Measurements from ENCODE around the gene KRT7.

The KRT7 gene

GRCh38 chr12:52187640-52188039 lies 45.4 kb upstream of the KRT7 start:
- peak overlapping the region; percentile 51 for H3K9ac ChIP-seq (ENCODE audit: insufficient read length, low read depth)
- no peaks in the 10 kb centered on the region for H3K36me3 ChIP-seq (ENCODE audit: insufficient read depth, insufficient read length, low read length)
- no peak overlapping the region for H3K4me3 ChIP-seq (ENCODE audit: insufficient read length, low read depth)
- peaks cover 49% of the 10 kb centered on the region for H3K4me1 ChIP-seq (ENCODE audit: insufficient read depth, insufficient read length)
- H3K9me3 ChIP-seq (ENCODE audit: insufficient read depth, low read length), result no peaks in the 10 kb centered on the region
- no peaks in the 10 kb centered on the region for H3K27me3 ChIP-seq (ENCODE audit: insufficient read depth, insufficient read length)
- DNase-seq (ENCODE audit: low read depth, low spot score), result no peak
- no peak for TF ChIP-seq ZNF274 (IDR thresholded peaks at IDR 0.05; ENCODE audit: low read depth, low read length)
- no peak for TF ChIP-seq SUZ12 (IDR thresholded peaks at IDR 0.05; ENCODE audit: extremely low read depth, insufficient read depth, insufficient read length)
- no peak for TF ChIP-seq YY1 (IDR thresholded peaks at IDR 0.05; ENCODE audit: insufficient read depth, insufficient read length)

DNA sequence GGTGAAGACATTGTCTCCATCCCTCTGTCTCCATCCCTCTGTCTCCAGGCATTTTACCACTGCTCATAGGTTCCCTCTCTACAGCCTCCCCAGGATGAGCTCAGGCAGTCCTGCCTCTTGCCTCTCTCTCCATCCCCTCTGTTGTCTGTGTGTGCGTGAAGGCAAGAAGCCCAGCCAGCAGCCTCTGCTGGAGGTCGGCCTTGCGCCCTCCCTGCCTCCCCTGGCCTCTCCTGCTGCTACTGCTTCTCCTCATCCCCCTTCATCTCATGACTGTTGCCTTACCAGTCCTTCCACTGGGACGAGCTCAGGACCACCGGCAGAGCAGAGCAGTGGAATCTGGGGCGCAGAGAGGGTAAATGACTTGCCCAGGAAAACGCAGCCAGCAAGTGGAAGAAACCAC lies 44.4 kb upstream of the KRT7 start:
- Histone ChIP-seq H3K9me3 (ENCODE audit: insufficient read depth, low read length) (no peaks in the 10 kb centered on the region), H3K4me3 (ENCODE audit: insufficient read length, low read depth) (no peak overlapping the region), H3K9ac (ENCODE audit: insufficient read length, low read depth) (no peak overlapping the region), H3K27me3 (ENCODE audit: insufficient read depth, insufficient read length) (no peaks in the 10 kb centered on the region), H3K36me3 (ENCODE audit: insufficient read depth, insufficient read length, low read length) (no peaks in the 10 kb centered on the region), H3K4me1 (ENCODE audit: insufficient read depth, insufficient read length) (peaks cover 47% of the 10 kb centered on the region)
- no peak for TF ChIP-seq YY1 (IDR thresholded peaks at IDR 0.05; ENCODE audit: insufficient read depth, insufficient read length)
- no peak for TF ChIP-seq SUZ12 (IDR thresholded peaks at IDR 0.05; ENCODE audit: extremely low read depth, insufficient read depth, insufficient read length)
- no peak for TF ChIP-seq ZNF274 (IDR thresholded peaks at IDR 0.05; ENCODE audit: low read depth, low read length)
- DNase-seq (ENCODE audit: low read depth, low spot score), result no peak

- Histone ChIP-seq H3K27me3 (ENCODE audit: insufficient read depth, insufficient read length) (no peaks in the 10 kb centered on the region), H3K36me3 (ENCODE audit: insufficient read depth, insufficient read length, low read length) (no peaks in the 10 kb centered on the region), H3K4me3 (ENCODE audit: insufficient read length, low read depth) (no peak overlapping the region), H3K4me1 (ENCODE audit: insufficient read depth, insufficient read length) (peaks cover 46% of the 10 kb centered on the region), H3K9ac (ENCODE audit: insufficient read length, low read depth) (no peak overlapping the region), H3K9me3 (ENCODE audit: insufficient read depth, low read length) (no peaks in the 10 kb centered on the region)
- TF ChIP-seq YY1 (IDR thresholded peaks at IDR 0.05; ENCODE audit: insufficient read depth, insufficient read length), result no peak
- TF ChIP-seq SUZ12 (IDR thresholded peaks at IDR 0.05; ENCODE audit: extremely low read depth, insufficient read depth, insufficient read length), result no peak
- TF ChIP-seq ZNF274 (IDR thresholded peaks at IDR 0.05; ENCODE audit: low read depth, low read length), result no peak
- no peak for DNase-seq (ENCODE audit: low read depth, low spot score)
Measured at GRCh38 chr12:52189376-52190174, 43.5 kb upstream of the KRT7 start.

DNA sequence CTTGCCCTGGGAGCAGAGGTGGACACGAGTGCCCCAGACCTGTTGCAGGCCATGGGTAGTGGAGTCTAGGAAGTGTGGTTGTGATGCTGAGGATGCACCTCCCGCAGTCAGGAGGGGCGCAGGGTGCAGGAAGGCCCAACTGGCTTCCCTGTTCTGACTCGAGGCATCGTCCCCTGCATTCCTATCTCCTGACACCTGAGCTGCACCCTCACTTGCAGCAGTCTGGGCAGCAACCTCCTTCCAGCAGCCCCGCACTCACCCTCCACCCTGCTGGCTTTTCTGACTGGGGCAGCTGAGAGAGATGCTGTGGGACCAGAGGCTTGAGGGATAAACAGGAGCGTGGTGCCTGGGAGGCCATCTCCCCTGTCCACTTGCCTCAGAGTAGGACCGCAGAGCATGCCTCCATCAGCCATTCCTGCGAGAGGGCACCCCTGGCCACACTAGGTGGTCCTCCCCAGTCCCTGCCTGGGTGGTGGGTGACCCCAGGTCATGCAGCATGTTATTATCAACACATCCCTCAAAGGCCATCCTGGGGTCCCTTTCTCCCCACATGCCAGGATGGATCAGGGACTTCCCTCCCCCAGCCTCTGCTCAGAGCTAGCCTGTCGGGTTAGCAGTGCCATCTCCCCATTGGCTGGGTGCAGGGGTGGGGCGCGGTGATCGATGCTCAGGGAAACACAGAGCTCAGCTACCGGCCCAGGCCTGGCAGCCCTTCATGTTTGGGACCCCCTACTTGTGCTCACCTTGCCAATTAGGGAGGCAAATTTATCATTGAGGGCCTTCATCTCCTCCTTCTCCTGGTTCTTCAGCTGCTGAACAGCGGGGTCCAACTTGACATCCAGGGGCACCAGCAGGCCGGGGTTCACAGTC lies 41.9 kb upstream of the KRT7 start:
- H3K4me1 ChIP-seq (ENCODE audit: insufficient read depth, insufficient read length), result peaks cover 49% of the 10 kb centered on the region
- TF ChIP-seq SUZ12 (IDR thresholded peaks at IDR 0.05; ENCODE audit: extremely low read depth, insufficient read depth, insufficient read length) (no peak), ZNF274 (IDR thresholded peaks at IDR 0.05; ENCODE audit: low read depth, low read length) (no peak), YY1 (IDR thresholded peaks at IDR 0.05; ENCODE audit: insufficient read depth, insufficient read length) (no peak)
- H3K27me3 ChIP-seq (ENCODE audit: insufficient read depth, insufficient read length), result no peaks in the 10 kb centered on the region
- no peak overlapping the region for H3K9ac ChIP-seq (ENCODE audit: insufficient read length, low read depth)
- H3K36me3 ChIP-seq (ENCODE audit: insufficient read depth, insufficient read length, low read length), result no peaks in the 10 kb centered on the region
- no peak overlapping the region for H3K4me3 ChIP-seq (ENCODE audit: insufficient read length, low read depth)
- DNase-seq (ENCODE audit: low read depth, low spot score), result no peak
- H3K9me3 ChIP-seq (ENCODE audit: insufficient read depth, low read length), result no peaks in the 10 kb centered on the region

DNA sequence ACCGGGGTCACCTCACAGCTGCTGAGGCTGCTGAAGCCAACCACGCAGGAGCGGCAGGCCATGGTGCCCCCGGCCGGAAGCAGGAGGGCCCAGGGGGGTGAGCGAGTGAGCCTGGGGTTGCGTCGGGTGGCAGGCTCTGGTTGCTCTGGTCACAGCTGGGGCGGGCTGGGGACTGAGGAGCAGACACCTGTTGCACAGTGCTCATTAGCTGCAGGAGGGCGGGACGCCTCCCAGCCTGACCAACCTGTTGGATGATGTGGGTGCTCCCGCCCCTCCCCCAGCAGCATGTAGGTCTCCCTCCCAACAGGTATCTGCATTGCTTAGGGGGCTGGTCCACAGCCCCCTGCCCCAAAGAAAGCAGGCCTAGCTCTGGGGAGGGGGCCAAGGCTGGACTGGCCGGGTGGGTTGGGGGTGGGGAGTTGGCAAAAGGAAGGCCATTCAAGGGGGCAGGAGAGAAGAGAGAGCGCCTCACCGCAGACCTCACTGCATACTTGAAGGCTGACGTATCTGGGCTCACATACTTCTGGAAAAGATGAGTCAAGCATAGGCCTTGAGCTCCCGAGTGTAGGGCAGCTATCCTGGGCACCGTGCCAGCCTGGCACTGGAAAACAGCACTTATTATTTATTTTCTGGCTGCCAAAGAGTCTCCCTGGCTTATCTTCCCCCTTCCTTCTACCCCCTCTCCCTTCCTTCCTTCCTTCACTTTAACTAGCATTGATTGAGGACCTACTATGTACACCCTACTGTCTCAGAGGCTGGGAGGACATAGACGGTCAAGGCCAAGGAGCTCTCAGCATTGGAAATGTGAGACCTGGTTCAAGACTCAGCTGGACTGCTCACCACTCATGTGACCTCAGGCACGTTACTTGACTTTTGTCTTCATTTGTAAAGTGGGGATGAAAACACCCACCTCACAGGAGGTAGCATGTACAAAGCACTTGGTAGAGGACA lies 40.9 kb upstream of the KRT7 start, which contains the start of gene KRT80:
KRT80 (minus strand) TSS at position 174 of the 951 bp plus-strand sequence; CDS start at position 62, 112 bp downstream.
- no peak for DNase-seq (ENCODE audit: low read depth, low spot score)
- H3K9me3 ChIP-seq (ENCODE audit: insufficient read depth, low read length), result no peaks in the 10 kb centered on the region
- no peaks in the 10 kb centered on the region for H3K27me3 ChIP-seq (ENCODE audit: insufficient read depth, insufficient read length)
- H3K4me1 ChIP-seq (ENCODE audit: insufficient read depth, insufficient read length), result peaks cover 42% of the 10 kb centered on the region
- H3K4me3 ChIP-seq (ENCODE audit: insufficient read length, low read depth), result no peak within 1 kb of the TSS
- TF ChIP-seq SUZ12 (IDR thresholded peaks at IDR 0.05; ENCODE audit: extremely low read depth, insufficient read depth, insufficient read length) (no peak), ZNF274 (IDR thresholded peaks at IDR 0.05; ENCODE audit: low read depth, low read length) (no peak), YY1 (IDR thresholded peaks at IDR 0.05; ENCODE audit: insufficient read depth, insufficient read length) (no peak)
- no peak within 1 kb of the TSS for H3K9ac ChIP-seq (ENCODE audit: insufficient read length, low read depth)
- no peaks in the 10 kb centered on the region for H3K36me3 ChIP-seq (ENCODE audit: insufficient read depth, insufficient read length, low read length)

DNA sequence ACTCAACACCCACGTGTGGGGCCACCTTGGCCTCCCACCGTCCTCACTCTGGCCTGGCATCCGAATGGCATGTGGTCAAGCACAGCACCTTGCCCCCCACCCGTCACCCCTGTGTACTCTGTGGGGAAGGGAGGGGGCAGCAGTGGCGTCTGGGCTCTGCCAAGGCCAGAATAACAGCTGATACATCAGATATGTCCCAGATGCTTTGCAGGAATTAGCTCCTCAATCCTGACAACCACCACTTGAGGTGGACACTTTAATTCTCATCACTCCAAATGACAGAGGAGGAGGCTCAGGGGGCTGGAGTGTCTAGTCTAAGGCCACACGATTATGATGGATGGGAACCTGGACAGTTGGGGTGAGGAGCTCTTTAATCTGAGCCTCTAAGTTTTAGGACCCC lies 39.5 kb upstream of the KRT7 start:
- Histone ChIP-seq H3K9ac (ENCODE audit: insufficient read length, low read depth) (no peak overlapping the region), H3K9me3 (ENCODE audit: insufficient read depth, low read length) (no peaks in the 10 kb centered on the region), H3K36me3 (ENCODE audit: insufficient read depth, insufficient read length, low read length) (no peaks in the 10 kb centered on the region), H3K4me3 (ENCODE audit: insufficient read length, low read depth) (no peak overlapping the region), H3K27me3 (ENCODE audit: insufficient read depth, insufficient read length) (no peaks in the 10 kb centered on the region), H3K4me1 (ENCODE audit: insufficient read depth, insufficient read length) (peaks cover 35% of the 10 kb centered on the region)
- DNase-seq (ENCODE audit: low read depth, low spot score), result no peak
- no peak for TF ChIP-seq SUZ12 (IDR thresholded peaks at IDR 0.05; ENCODE audit: extremely low read depth, insufficient read depth, insufficient read length)
- TF ChIP-seq YY1 (IDR thresholded peaks at IDR 0.05; ENCODE audit: insufficient read depth, insufficient read length), result no peak
- TF ChIP-seq ZNF274 (IDR thresholded peaks at IDR 0.05; ENCODE audit: low read depth, low read length), result no peak
